ENCODE results near the gene MAB21L3. TPM values are rescaled to one million over a fixed set of nuclear protein-coding genes. Genes with fewer than 3 reads are reported as not detected.

Gene MAB21L3
- total and polyA plus RNA-seq, 4 donors, result 0.13 to 0.42 (median 0.26) TPM

GRCh38 chr1:116152577-116152943 lies 41.4 kb downstream of the MAB21L3 start:
- Histone ChIP-seq H3K27ac (ENCODE audit: low read depth in 1 of 2, low read length in 2 of 2) (peak overlapping the region; percentile 86 to 89), H3K4me3 (ENCODE audit: low read depth in 1 of 3, low read length in 3 of 3) (peak overlapping the region in 2 of 3 donors; percentile 44 to 50), H3K9ac (ENCODE audit: low read depth in 1 of 2, low read length in 2 of 2) (peak overlapping the region in 1 of 2 donors; percentile 67), H3K36me3 (ENCODE audit: control insufficient read depth in 4 of 4, insufficient read depth in 3 of 4, low read depth in 1 of 4, low read length in 3 of 4) (no peaks in the 10 kb centered on the region), H3K27me3 (ENCODE audit: control insufficient read depth in 4 of 4, insufficient read depth in 4 of 4, low read length in 3 of 4) (no peaks in the 10 kb centered on the region), H3K9me3 (ENCODE audit: control insufficient read depth in 4 of 4, low read length in 3 of 4) (no peaks in the 10 kb centered on the region), H3K4me1 (ENCODE audit: control insufficient read depth in 4 of 4, insufficient read depth in 4 of 4, low read length in 3 of 4) (peaks cover 8 to 38% (median 27%) of the 10 kb centered on the region in 4 donors)
- 69% methylated on average over 3 of the region's 4 CpGs for WGBS
- no peak for TF ChIP-seq ZBTB33 (IDR thresholded peaks at IDR 0.05)
- TF ChIP-seq RAD21 (IDR thresholded peaks at IDR 0.05), result no peak
- no peak for TF ChIP-seq RXRA (IDR thresholded peaks at IDR 0.05)
- TF ChIP-seq ATF3 (IDR thresholded peaks at IDR 0.05), result no peak
- no peak for TF ChIP-seq MAX (IDR thresholded peaks at IDR 0.05)
- TF ChIP-seq HNF4A (conservative IDR thresholded peaks at IDR 0.05), result no peak
- no peak for TF ChIP-seq REST (IDR thresholded peaks at IDR 0.05)
- no peak for TF ChIP-seq NR2F2 (IDR thresholded peaks at IDR 0.05)
- no peak for TF ChIP-seq FOXA1 (IDR thresholded peaks at IDR 0.05)
- no peak for TF ChIP-seq YY1 (IDR thresholded peaks at IDR 0.05)
- TF ChIP-seq GABPA (IDR thresholded peaks at IDR 0.05 in 1 of 2, conservative IDR thresholded peaks at IDR 0.05 in 1 of 2), result no peak
- no peak for TF ChIP-seq FOXA2 (IDR thresholded peaks at IDR 0.05)
- no peak for TF ChIP-seq JUND (IDR thresholded peaks at IDR 0.05)
- no peak for TF ChIP-seq HNF4G (IDR thresholded peaks at IDR 0.05)
- no peak for TF ChIP-seq SP1 (IDR thresholded peaks at IDR 0.05)
- no peak for TF ChIP-seq CTCF (IDR thresholded peaks at IDR 0.05; ENCODE audit: low read depth, low read length, missing input control)
- no peak for TF ChIP-seq TAF1 (conservative IDR thresholded peaks at IDR 0.05)
- no peak for TF ChIP-seq EGR1 (IDR thresholded peaks at IDR 0.05; ENCODE audit: low read depth in 2 of 2)
- no peak for DNase-seq (ENCODE audit: low spot score)
